Activated CD8-positive, alpha-beta T cell treated with anti-CD3 and anti-CD28 coated beads for 36 hours (primary cell): Measurements from ENCODE around the gene BCKDHB. TPM values are rescaled to one million over a fixed set of nuclear protein-coding genes. Genes with fewer than 3 reads are reported as not detected.

ENCODE experiments used
- ATAC-seq: fragments of 200-7000 bp; cut with Tn5 transposase; one replicate; pipeline ENCODE4 v1.10.0; 2021; ENCODE audit warnings: mild to moderate bottlenecking, moderate library complexity
- CTCF ChIA-PET: fragments of 350-600 bp; sonication (Branson Sonifier 250); formaldehyde crosslinking; loops from one replicate; lab custom pipeline; 2021; ENCODE audit warnings: antibody characterized with exemption; lab: Charles Lee
- POLR2A ChIA-PET: fragments of 350-600 bp; sonication (Branson Sonifier 250); formaldehyde crosslinking; loops from one replicate; lab custom pipeline; 2021; ENCODE audit warnings: antibody characterized with exemption; lab: Charles Lee
- DNase-seq: peaks from one replicate; pipeline ENCODE4 v3.0.0-alpha.2; 2020
- H3K27ac Mint-ChIP-seq: one replicate; pipeline ENCODE4 v1.8.0; 2021; ENCODE audit warnings: mild to moderate bottlenecking, mixed read lengths
- H3K27me3 Mint-ChIP-seq: one replicate; pipeline ENCODE4 v1.8.0; 2021; ENCODE audit warnings: mixed read lengths
- H3K36me3 Mint-ChIP-seq: one replicate; pipeline ENCODE4 v1.8.0; 2021; ENCODE audit warnings: low read depth, mixed read lengths
- H3K4me1 Mint-ChIP-seq: one replicate; pipeline ENCODE4 v1.8.0; 2021; ENCODE audit warnings: low read depth, mixed read lengths
- H3K4me3 Mint-ChIP-seq: one replicate; pipeline ENCODE4 v1.8.0; 2021; ENCODE audit warnings: mild to moderate bottlenecking, moderate library complexity, mixed read lengths
- H3K9me3 Mint-ChIP-seq: one replicate; pipeline ENCODE4 v1.8.0; 2021; ENCODE audit warnings: mixed read lengths
- CTCF ChIP-seq: fragments of 200-600 bp; IDR thresholded peaks from one replicate; pipeline ENCODE4 v1.8.0; 2022; ENCODE audit warnings: antibody characterized with exemption, mild to moderate bottlenecking
- intact Hi-C: fragments of 100-400 bp; cut with micrococcal nuclease; formaldehyde crosslinking; loops from one replicate; pipeline ENCODE4 v1.10.0; 2022
- total RNA-seq, 2 experiments: library from RNA; stranded (reverse); gene quantifications; one replicate each; pipeline ENCODE4 v1.2.3, GENCODE V29; 2021

The BCKDHB gene
- total RNA-seq, 2 experiments from 2014 or later = 17.8 to 19.3 TPM

- no peak for ATAC-seq
Measured at GRCh38 chr6:80268865-80269730, 162.6 kb downstream of the BCKDHB start.

GRCh38 chr6:80271074-80271473 lies 164.6 kb downstream of the BCKDHB start:
- no peak for TF ChIP-seq CTCF
- intact Hi-C loops = no loop called here
- no peaks in the 10 kb centered on the region for H3K27me3 Mint-ChIP-seq
- H3K9me3 Mint-ChIP-seq = peaks cover 6% of the 10 kb centered on the region
- no peaks in the 10 kb centered on the region for H3K4me1 Mint-ChIP-seq
- ChIA-PET POLR2A (interaction anchor here (0.7 to 1.4 kb wide), 2 partner anchors 9 to 36 kb away, joined by 3 to 4 read pairs; no protein-coding TSS in a partner anchor), CTCF (no interaction called here)
- no peak overlapping the region for H3K4me3 Mint-ChIP-seq
- H3K36me3 Mint-ChIP-seq = peaks cover 3% of the 10 kb centered on the region
- no peak overlapping the region for H3K27ac Mint-ChIP-seq
- no peak for ATAC-seq
- no peak for DNase-seq

More at GRCh38 chr6:80268865-80269730, 162.6 kb downstream of the BCKDHB start:
- CTCF ChIA-PET = no interaction called here
- Mint-ChIP-seq H3K9me3 (peaks cover 6% of the 10 kb centered on the region), H3K27me3 (no peaks in the 10 kb centered on the region), H3K4me3 (no peak overlapping the region), H3K36me3 (peaks cover 3% of the 10 kb centered on the region), H3K27ac (no peak overlapping the region), H3K4me1 (no peaks in the 10 kb centered on the region)
- POLR2A ChIA-PET = no interaction called here
- no peak for TF ChIP-seq CTCF
- no peak for DNase-seq
- intact Hi-C loops = no loop called here

DNA sequence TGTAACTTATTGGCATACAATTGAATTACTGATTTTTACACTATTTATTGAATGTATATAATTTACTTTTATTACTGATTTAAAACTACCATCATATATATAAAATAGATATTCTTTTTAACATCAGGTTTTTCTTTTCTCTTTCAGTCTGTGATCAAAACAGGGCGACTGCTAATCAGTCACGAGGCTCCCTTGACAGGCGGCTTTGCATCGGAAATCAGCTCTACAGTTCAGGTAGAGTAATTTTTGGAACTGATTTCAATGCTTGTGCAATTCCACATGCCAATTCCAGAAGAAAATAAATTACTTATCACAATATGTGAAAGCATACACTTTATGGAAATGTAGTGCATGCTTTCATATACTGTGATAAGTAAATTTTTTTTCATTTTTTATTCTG lies 166.5 kb downstream of the BCKDHB start:
- intact Hi-C loops = no loop called here
- H3K27ac Mint-ChIP-seq = no peak overlapping the region
- H3K4me3 Mint-ChIP-seq = no peak overlapping the region
- ChIA-PET POLR2A (no interaction called here), CTCF (no interaction called here)
- ATAC-seq = no peak
- TF ChIP-seq CTCF = no peak
- H3K4me1 Mint-ChIP-seq = no peaks in the 10 kb centered on the region
- no peak for DNase-seq
- peaks cover 3% of the 10 kb centered on the region for H3K36me3 Mint-ChIP-seq
- H3K27me3 Mint-ChIP-seq = no peaks in the 10 kb centered on the region
- peaks cover 6% of the 10 kb centered on the region for H3K9me3 Mint-ChIP-seq

DNA sequence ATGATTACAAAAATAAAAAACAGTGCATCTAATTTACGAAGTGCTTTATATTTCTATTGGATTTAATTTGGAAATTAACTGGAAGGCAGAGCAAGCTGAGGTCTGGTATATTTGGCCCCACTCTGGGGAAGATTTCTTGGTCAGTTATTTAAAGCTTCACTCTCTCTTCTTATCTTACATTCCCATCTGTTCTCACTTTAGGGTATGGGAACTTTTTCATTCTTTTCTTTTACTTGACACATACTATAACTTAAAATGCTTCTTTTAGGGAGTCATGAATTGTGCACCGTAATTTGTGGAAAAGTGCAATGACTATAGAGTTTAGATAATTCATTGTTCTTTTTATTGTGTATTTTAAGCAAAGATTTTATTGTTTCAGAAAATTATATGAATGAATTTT lies 170.4 kb downstream of the BCKDHB start:
- POLR2A ChIA-PET = no interaction called here
- ATAC-seq = no peak
- H3K4me1 Mint-ChIP-seq = peaks cover 7% of the 10 kb centered on the region

More for the DNA sequence above, 170.4 kb downstream of the BCKDHB start:
- no peak for TF ChIP-seq CTCF
- CTCF ChIA-PET = interaction anchor here (1.2 kb wide), 1 partner anchor 11 kb away, joined by 3 read pairs; no protein-coding TSS in a partner anchor
- DNase-seq = no peak
- no peaks in the 10 kb centered on the region for H3K9me3 Mint-ChIP-seq
- peaks cover 2% of the 10 kb centered on the region for H3K36me3 Mint-ChIP-seq
- H3K4me3 Mint-ChIP-seq = no peak overlapping the region
- intact Hi-C loops = no loop called here
- H3K27me3 Mint-ChIP-seq = no peaks in the 10 kb centered on the region
- H3K27ac Mint-ChIP-seq = no peak overlapping the region
